K562 (cell line): ENCODE measurements around the gene PPARD. TPM values are rescaled to one million over a fixed set of nuclear protein-coding genes. Genes with fewer than 3 reads are reported as not detected.
A peak's percentile ranks its signal among the peaks of the same experiment; 100 is the strongest.

Experiments used
- ELK3 ChIP-seq: fragments of 450-650 bp; formaldehyde crosslinking; IDR thresholded peaks from 2 replicates; pipeline ENCODE4 v1.4.0; 2020; ENCODE audit warnings: mild to moderate bottlenecking
- GMEB1 ChIP-seq: fragments of 250-450 bp; sonication (Bioruptor Pico); IDR thresholded peaks from 2 replicates; pipeline ENCODE4 v1.4.0; 2020; ENCODE audit warnings: mild to moderate bottlenecking
- HBP1 ChIP-seq: fragments of 450-650 bp; formaldehyde crosslinking; IDR thresholded peaks from 2 replicates; pipeline ENCODE4 v1.4.0; 2022; ENCODE audit warnings: missing genetic modification characterization
- HNRNPK ChIP-seq: fragments of 200-400 bp; formaldehyde crosslinking; IDR thresholded peaks from one replicate; pipeline ENCODE4 v1.6.1; 2018; ENCODE audit warnings: mild to moderate bottlenecking, low read depth, low read length; ENCODE audit not compliant: poor library complexity, severe bottlenecking
- HNRNPL ChIP-seq: fragments of 200-400 bp; formaldehyde crosslinking; IDR thresholded peaks from 2 replicates; pipeline ENCODE4 v1.6.1; 2017; ENCODE audit warnings: low read depth, mild to moderate bottlenecking, low read length
- PYGO2 ChIP-seq: fragments of 450-650 bp; IDR thresholded peaks from 2 replicates; pipeline ENCODE4 v1.6.1; 2016; ENCODE audit warnings: mild to moderate bottlenecking, missing genetic modification characterization, moderate library complexity, missing compliant biosample characterization
- TBL1XR1 ChIP-seq, 2 experiments: IDR thresholded peaks; 2 replicates each; pipeline ENCODE4 v1.6.1; 2012; ENCODE audit warnings: improper control_type of control experiment in 2 of 2, low read length in 2 of 2, mild to moderate bottlenecking in 1 of 2
- TRIM25 ChIP-seq: fragments of 450-650 bp; IDR thresholded peaks from 2 replicates; pipeline ENCODE4 v1.7.0; 2016; ENCODE audit warnings: borderline replicate concordance
- ZBED1 ChIP-seq: IDR thresholded peaks from 2 replicates; pipeline ENCODE4 v1.6.1; 2014
- ZMIZ1 ChIP-seq, 2 experiments: fragments of 150-350 bp in 1 of 2; IDR thresholded peaks; 2 replicates each; pipeline ENCODE4 v1.6.1; 2012 to 2016; ENCODE audit warnings: low read depth in 2 of 2, low read length in 2 of 2, mild to moderate bottlenecking in 1 of 2, moderate library complexity in 1 of 2
- polyA plus RNA-seq, 8 experiments: library from polyadenylated mRNA; depleted of rRNA in 4 of 8; stranded (reverse) in 5 of 8; unstranded in 3 of 8; fragments of >200 nt; fragmentation: Nextera tagmentation in 2 of 8; fragmentation: Illumina TruSeq in 1 of 8; extraction: Ambion mirVana in 2 of 8; extraction: Trizol in 1 of 8; gene quantifications; 2 replicates each; pipeline versions ENCODE4 v1.2.1 to v1.2.3, GENCODE V29; 2011 to 2014; ENCODE audit warnings: inconsistent platforms in 1 of 8, missing spikeins in 1 of 8
- total RNA-seq, 7 experiments: library from RNA; depleted of rRNA in 6 of 7; stranded (reverse); fragments of >200 nt in 6 of 7; fragmentation: Illumina TruSeq in 2 of 7; extraction: Trizol in 2 of 7; gene quantifications; 2 replicates each; pipeline versions ENCODE4 v1.2.1 to v1.2.3, GENCODE V29; 2011 to 2021; ENCODE audit warnings: low replicate concordance in 1 of 7

Gene PPARD
- total and polyA plus RNA-seq, 9 of the 15 experiments (the other 6 are each of a cell fraction or from before 2014, with no cell fraction given), result 0.14 to 13.2 (median 3.8) TPM

GRCh38 chr6:35343092-35343834 is 905 bp downstream of the PPARD start (continued):
- peak; percentile 96 for TF ChIP-seq TRIM25
- peak; percentile 81 for TF ChIP-seq PYGO2 (tag)
- TF ChIP-seq ZMIZ1 (IDR thresholded peaks at IDR 0.05; ENCODE audit: low read depth in 2 of 2, low read length in 2 of 2), result 0 out of 4 replicates have a peak, but pooled peaks of 1 of the 2 experiments have one; percentile 48
- peak in 1 of 2 experiments; percentile 99; a peak in 2 of 4 replicates for TF ChIP-seq TBL1XR1 (IDR thresholded peaks at IDR 0.05; ENCODE audit: low read length in 2 of 2)
- 0 out of 2 replicates have a peak, but pooled peaks have one; percentile 27 for TF ChIP-seq ZBED1
- TF ChIP-seq HNRNPL, result no peak
- TF ChIP-seq HNRNPK, result no peak
- TF ChIP-seq ELK3, result no peak
- TF ChIP-seq GMEB1 (CRISPR knock-in tag), result no peak
- peak; percentile 82; the same call in 1 of the 2 replicates for TF ChIP-seq HBP1 (CRISPR knock-in tag)
